ENCODE data around the gene RTP3.

GRCh38 chr3:46466871-46467403 lies 30.8 kb upstream of the RTP3 start:
- no peak for TF ChIP-seq POLR2A (IDR thresholded peaks at IDR 0.05)
- TF ChIP-seq CTCF (IDR thresholded peaks at IDR 0.05), result no peak
